Activated CD4-positive, alpha-beta T cell treated with anti-CD3 and anti-CD28 coated beads, Interleukin-2, amount 50 U/mL, for 24 hours (primary cell): ENCODE data around the gene RNGTT.

Experiments used
- DNase-seq, 2 donors: peaks; one replicate each; pipeline ENCODE4 v3.0.0-alpha.2; 2020; ENCODE audit warnings: low read depth in 1 of 2, low spot score in 1 of 2

Gene RNGTT

GRCh38 chr6:88612631-88613030 is 350.8 kb downstream of the RNGTT start:
- DNase-seq: no peak

GRCh38 chr6:88611721-88612120 is 351.7 kb downstream of the RNGTT start:
- DNase-seq: no peak

GRCh38 chr6:88609983-88610382 is 353.4 kb downstream of the RNGTT start:
- DNase-seq: no peak

GRCh38 chr6:88605271-88605670 is 358.1 kb downstream of the RNGTT start:
- no peak for DNase-seq

- DNase-seq: no peak
Observed at GRCh38 chr6:88599571-88599970, 363.8 kb downstream of the RNGTT start.

- no peak for DNase-seq
Observed at GRCh38 chr6:88596801-88597200, 366.6 kb downstream of the RNGTT start.

- no peak for DNase-seq
Observed at GRCh38 chr6:88588938-88589337, 374.5 kb downstream of the RNGTT start.

- no peak for DNase-seq
Observed at GRCh38 chr6:88587150-88587520, 376.3 kb downstream of the RNGTT start.

GRCh38 chr6:88586371-88587149 is 376.9 kb downstream of the RNGTT start:
- no peak for DNase-seq

GRCh38 chr6:88585276-88585692 is 378.1 kb downstream of the RNGTT start:
- no peak for DNase-seq

- no peak for DNase-seq
Observed at GRCh38 chr6:88584581-88585275, 378.7 kb downstream of the RNGTT start.

GRCh38 chr6:88577461-88577860 is 386.0 kb downstream of the RNGTT start:
- DNase-seq: no peak

GRCh38 chr6:88575536-88575935 is 387.9 kb downstream of the RNGTT start:
- no peak for DNase-seq

GRCh38 chr6:88574651-88575050 is 388.8 kb downstream of the RNGTT start:
- DNase-seq: no peak

- DNase-seq: no peak
Observed at GRCh38 chr6:88574031-88574430, 389.4 kb downstream of the RNGTT start.

- no peak for DNase-seq
Observed at GRCh38 chr6:88573561-88573960, 389.9 kb downstream of the RNGTT start.

GRCh38 chr6:88572449-88573139 is 390.8 kb downstream of the RNGTT start:
- no peak for DNase-seq

- no peak for DNase-seq
Observed at GRCh38 chr6:88569959-88570358, 393.5 kb downstream of the RNGTT start.

- DNase-seq: no peak
Observed at GRCh38 chr6:88567696-88568095, 395.7 kb downstream of the RNGTT start.

GRCh38 chr6:88566746-88567534 is 396.5 kb downstream of the RNGTT start:
- DNase-seq: no peak

GRCh38 chr6:88565836-88566235 is 397.6 kb downstream of the RNGTT start:
- DNase-seq: no peak
